Measurements from ENCODE around the gene CEACAM5.

DNA sequence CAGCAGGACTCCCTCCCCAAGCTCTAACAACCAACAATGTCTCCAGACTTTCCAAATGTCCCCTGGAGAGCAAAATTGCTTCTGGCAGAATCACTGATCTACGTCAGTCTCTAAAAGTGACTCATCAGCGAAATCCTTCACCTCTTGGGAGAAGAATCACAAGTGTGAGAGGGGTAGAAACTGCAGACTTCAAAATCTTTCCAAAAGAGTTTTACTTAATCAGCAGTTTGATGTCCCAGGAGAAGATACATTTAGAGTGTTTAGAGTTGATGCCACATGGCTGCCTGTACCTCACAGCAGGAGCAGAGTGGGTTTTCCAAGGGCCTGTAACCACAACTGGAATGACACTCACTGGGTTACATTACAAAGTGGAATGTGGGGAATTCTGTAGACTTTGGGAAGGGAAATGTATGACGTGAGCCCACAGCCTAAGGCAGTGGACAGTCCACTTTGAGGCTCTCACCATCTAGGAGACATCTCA is 6.2 kb upstream of the CEACAM5 start:
- TF ChIP-seq CTCF (IDR thresholded peaks at IDR 0.05) (no peak), POLR2A (IDR thresholded peaks at IDR 0.05) (no peak)
